MV-4-11 (cell line): ENCODE data around the gene NDUFA3.

Source experiments
- DNase-seq: peaks from one replicate; lab custom pipeline; 2025; lab: John Stamatoyannopoulos, UW

The NDUFA3 gene

DNA sequence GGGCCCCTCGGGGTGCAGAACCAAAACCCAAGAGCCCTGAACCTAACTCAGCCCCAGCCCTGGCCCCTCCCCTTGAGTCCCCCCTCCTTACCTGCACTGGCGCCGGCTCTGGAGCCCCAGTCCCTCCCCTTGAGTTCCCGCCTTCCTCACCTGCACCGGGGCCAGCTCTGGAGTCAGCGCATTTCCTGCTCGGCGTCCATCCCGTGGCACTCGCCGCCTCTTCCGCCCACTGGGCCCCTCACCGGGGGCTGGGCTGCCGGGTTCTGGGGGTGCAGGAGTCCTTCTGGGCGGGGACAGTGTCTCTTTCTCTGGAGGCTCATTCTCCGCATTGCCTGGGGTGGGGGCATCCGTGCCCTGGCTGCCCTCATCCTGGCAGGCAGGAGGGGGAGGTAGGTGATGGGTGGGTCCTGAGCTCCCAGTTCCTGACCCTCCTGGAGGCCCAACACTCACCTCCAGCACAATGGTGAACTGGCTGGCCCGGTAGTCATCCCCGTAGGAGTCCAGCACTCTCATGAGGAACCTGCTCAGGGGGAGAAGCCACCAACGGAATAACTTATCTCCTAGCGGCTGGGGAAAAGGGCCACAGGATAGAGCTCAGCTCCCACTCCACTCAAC lies 5.3 kb downstream of the NDUFA3 start:
- no peak for DNase-seq

DNA sequence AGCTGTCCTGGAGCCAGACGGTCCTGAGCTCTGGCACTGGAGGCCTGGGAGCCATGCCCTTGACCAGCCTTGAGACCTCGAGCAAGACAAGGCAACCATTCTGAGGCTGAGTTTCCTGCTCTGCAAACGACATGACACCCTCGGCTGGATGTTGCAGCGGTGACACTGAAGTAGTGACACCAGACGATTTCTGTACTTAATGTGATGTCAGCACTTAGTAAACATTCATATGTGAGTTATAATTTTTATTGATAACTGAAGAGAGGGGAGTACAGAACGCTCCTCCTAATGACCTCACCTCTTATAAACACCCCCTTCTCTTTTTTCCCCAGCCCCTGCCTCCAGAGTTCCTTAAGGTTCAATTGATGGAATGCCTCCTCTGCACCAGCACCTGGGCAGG lies 5.8 kb downstream of the NDUFA3 start:
- no peak for DNase-seq

DNA sequence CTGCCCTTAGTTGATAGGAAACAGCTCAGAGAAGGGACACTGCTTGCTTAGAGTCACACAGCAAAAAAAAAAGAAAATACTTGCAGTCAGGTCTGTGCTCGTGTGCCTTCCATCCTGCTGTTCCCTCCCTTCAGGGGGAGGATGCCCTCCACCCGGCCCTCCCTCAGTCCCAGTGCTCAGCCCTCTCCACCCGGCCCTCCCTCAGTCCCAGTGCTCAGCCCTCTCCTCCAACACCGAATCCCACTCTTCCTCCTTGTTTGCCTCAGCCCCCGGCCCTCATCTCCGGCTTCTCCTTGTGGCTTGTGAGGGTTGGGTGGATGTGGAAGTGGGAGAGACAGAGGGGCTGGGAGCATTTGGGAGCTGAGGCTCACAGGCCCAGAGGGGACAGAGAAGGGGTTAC lies 7.0 kb downstream of the NDUFA3 start:
- DNase-seq: no peak

DNA sequence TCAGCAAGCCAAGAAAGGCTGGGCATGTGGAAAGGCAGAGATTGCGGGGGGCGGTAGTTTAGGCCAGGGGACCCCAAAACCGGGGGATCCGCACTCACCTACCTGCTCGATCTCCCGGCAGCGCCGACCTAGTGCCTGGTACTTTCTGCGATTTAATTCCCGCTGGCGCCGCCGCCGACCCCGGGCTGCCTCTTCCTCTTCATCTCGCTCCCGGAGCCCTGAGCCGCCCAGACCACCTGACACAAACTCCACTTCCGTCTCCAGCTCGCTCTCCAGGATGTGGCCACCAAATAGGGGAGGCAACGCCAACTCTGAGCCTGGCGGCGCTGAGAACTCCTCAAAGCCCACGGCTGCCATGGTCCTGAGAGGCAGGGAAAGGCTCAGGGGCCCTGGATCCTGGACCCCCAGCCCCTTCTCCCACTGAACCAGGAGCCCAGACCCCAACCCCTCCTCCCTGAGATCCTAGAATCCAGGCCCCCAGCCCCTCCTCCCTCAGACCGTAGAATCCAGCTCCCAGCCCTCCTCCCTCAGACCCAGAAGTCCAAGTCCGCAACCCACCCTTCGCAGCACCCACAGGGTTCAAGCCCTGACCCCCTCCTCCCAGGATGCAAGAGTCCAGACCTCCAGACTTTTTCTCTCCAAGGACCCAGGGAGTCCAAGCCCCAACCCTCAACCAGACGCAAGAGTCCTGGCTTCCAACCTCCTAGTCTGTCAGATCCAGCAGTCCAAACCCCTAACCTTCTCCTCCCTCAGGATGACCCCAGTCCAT lies 11.9 kb downstream of the NDUFA3 start:
- peak; percentile 79 for DNase-seq

DNA sequence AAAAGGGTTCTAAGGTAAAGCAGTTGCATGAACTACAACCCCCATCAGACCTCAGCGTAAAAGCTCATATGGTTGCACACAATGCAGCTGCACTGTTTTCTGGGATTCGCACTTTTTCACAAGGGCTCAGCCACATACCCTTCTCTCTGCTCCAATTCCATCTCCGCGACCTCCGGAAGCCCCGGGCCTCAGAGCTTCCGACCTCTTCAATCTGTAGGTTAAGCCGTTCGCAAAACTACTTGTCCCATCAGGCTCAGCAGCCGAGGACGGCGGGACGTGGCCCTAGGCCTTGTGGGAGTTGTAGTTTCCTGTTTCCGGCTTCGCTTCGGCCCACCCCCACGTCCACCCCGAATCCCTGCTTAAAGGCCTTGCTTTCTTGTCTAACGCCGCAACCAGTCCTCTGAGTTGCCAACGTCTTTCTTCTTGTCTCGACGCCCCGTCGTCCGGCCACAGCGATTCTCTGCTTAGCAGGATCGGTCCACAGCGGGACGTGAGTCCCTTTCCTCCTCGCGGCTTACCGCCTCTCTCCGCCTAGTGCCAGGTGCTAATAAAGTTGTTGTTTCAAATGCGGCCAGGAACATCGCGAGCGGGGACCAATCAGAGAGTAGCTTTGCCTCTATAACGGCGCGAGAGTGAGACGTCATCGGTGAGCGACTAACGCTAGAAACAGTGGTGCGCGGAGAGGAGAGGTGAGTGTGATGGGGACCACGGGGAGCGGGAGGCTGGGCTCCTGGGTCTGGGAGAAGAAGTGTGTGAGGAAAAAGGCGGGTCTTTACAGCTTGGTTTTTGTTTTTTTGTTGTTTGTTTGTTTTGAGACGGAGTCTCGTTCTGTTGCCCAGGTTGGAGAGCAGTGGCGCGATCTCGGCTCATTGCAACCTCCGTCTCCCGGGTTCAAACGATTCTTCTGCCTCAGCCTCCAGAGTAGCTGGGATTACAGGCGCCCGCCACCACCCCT lies 12.7 kb downstream of the NDUFA3 start, which contains the start of the genes PRPF31 and TFPT:
TSS of gene PRPF31 (plus strand) at position 646 of the 955 bp plus-strand sequence. CDS start 2,525 bp downstream, outside the sequence.
TSS of gene TFPT (minus strand) at position 549 of the 955 bp plus-strand sequence. CDS start at position 161, 388 bp downstream.
- peak; percentile 98 for DNase-seq

DNA sequence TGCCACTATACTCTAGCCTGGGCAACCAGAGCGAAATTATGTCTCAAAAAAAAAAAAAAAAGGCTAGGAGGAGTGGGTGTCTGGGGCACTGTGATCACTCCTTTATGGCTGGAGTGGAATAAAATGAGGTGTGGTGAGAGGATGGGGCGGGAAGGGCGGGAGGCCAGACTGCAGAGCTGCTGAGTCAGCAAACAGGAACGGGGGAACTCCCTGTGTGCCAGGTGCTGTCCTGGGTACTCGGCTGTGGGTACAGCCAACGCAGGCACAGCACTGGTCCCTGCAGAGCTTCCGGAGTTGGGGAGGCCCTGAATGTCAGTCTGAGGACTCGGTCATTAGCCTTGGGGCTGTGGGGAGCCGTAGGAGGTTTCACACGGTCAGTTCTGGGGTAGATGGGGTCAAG lies 18.6 kb downstream of the NDUFA3 start:
- no peak for DNase-seq

DNA sequence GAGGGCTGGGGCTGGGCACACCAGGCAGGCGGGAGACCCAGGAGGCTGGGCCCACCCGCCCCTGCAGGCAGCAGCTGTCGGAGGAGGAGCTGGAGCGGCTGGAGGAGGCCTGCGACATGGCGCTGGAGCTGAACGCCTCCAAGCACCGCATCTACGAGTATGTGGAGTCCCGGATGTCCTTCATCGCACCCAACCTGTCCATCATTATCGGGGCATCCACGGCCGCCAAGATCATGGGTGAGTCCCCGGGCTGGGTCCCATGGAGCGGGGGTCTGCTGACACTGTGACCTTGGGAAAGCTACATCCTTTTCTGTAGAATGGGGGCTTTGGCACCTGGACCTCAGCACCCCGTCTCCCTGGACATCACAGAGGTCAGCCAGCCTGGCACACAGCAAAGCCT lies 21.0 kb downstream of the NDUFA3 start:
- no peak for DNase-seq

DNA sequence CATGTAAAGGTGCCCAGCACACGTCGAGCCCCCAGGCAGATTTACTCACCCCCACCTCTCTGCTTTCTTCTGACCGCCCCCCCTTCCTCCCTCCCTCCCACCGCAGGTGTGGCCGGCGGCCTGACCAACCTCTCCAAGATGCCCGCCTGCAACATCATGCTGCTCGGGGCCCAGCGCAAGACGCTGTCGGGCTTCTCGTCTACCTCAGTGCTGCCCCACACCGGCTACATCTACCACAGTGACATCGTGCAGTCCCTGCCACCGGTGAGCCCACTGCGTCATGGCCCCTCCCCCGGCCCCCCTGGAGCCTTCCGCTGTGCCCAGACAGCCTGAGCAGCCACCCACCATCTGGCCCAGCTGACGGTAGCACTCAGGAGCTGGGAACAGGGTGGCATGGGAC lies 21.7 kb downstream of the NDUFA3 start:
- DNase-seq: no peak

DNA sequence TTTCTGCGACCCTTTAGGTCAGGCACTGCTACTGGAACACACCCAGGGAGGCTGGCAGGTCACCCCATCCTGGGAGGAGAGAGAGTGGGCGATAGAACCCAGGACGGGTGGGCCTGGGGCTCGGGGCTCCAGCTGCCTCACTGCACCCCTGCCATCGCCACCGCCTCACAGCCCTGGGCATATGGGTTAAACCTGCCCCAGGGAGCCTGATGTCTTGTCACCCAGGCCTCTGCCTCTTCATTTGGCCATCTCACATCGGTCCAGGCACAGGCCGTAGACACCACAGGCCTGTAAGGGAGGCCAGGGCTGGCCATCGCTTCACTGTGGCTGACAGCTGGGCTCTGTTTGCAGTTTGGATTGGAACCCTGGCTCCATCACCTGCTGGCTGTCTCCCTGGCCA lies 23.1 kb downstream of the NDUFA3 start:
- DNase-seq: no peak

DNA sequence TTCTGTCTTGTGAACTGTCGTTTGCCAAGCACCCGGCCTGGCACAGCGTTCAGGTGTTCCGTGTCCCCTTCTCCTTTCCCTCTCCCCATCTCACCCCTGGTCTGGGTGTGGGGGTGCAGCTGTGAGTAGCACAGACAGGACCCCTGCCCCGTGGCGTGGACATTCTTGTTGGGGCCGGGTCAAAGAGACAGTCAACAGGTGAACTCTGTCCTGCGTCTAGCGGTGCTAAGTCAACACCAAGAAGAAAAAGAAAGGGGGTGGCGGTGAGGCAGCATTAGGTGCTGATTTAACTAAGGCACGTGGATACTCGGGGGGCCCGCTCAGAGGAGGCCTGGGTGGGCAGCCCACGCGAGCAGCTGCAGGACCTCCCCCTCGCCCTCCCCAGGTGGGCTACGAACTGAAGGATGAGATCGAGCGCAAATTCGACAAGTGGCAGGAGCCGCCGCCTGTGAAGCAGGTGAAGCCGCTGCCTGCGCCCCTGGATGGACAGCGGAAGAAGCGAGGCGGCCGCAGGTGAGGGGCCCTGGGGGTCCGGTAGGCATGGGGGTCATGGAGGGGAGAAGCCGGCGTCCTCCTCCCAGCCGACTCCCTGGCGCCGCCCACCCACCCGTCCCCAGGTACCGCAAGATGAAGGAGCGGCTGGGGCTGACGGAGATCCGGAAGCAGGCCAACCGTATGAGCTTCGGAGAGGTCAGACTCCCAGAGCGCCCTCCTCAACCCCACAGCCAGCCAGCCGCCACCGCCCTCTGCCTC lies 25.2 kb downstream of the NDUFA3 start:
- DNase-seq: no peak

DNA sequence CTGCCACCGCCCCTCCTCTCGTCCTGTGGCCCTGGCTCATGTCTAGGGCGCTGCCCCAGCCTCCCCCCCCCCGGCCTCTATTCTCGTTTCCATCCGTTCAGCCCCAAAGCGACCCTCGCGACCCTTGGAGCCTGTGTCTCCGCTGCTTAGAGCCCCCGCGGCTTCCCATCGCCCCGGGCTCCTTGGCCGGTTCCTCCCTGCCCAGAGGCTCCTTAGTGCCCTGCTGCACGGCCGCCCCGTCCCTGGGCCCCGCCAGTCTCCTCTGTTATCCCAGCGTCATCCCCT lies 25.7 kb downstream of the NDUFA3 start:
- DNase-seq: no peak

DNA sequence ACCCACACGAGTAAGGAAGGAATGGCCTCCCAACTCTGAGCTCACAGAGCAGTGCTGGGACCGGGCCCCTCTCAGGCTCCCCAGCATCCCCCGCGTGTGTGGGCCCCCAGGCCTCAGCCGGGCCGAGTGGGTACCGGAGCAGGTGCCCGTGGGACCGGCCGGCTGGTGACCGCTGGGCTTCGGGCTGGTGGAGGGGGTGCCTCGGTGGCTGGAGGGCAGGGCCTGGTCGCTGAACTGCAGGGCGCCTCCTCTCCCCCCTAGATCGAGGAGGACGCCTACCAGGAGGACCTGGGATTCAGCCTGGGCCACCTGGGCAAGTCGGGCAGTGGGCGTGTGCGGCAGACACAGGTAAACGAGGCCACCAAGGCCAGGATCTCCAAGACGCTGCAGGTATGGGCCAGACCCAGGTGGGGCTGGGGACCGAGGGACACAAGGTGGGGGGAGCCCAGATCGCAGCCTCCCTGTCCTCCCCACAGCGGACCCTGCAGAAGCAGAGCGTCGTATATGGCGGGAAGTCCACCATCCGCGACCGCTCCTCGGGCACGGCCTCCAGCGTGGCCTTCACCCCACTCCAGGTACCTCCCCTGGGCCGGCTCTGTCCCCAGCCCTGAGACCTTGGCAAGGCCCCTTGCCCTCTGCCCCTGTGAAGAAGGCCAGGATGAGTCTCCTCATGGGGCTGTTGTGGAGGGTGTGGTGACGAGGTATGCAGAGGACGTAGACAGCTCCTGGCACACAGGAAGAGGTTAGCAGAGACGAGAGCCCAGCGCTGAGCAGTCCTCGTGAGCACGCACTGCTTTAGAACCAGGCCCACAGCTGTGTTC lies 26.4 kb downstream of the NDUFA3 start:
- DNase-seq: no peak

DNA sequence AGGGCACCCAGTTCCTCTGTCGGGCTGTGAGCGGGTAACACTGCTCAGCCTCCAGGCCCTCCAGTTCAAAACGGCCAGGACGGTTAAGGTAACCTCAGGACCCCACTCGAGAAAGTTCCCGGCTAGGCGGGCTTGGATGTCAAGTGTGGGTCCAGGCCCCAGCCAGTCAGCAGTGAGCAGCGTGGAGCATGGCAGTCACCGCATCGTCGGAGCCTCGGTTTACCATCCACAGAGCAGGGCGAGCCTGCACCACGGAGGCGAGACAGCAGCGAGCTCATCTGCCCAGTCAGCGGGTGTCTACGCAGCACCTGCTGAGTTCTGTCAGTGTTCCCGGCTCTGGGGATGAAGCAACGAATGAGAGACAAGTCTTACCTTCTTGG lies 27.0 kb downstream of the NDUFA3 start:
- DNase-seq: no peak

DNA sequence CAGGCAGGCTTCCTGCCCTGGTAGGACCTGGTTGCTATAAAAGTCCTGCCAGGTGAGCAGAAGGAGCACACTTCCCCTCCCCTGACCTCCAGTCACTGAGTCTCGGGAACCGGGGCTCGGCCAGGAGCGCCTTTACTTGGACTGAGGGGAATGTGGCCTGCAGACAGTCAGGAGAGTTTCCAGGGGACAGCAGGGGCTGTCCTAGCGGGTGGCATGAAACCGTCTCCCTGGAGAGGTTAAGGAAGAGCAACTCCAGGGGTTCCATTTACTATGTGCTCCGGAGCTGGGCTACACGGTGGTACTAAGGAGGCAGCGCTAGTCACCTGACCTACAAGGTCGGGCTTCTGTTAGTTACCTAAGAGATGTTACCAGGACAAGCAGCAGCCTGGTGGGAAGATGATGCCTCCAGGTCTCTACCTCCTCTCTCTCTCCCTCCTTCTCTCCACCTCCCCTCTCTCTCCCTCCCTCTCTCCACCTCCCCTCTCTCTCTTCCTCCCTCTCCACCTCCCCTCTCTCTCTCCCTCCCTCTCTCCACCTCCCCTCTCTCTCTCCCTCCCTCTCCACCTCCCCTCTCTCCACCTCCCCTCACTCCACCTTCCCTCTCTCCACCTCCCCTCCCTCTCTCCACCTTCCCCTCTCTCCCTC lies 30.8 kb downstream of the NDUFA3 start:
- peak; percentile 49 for DNase-seq

DNA sequence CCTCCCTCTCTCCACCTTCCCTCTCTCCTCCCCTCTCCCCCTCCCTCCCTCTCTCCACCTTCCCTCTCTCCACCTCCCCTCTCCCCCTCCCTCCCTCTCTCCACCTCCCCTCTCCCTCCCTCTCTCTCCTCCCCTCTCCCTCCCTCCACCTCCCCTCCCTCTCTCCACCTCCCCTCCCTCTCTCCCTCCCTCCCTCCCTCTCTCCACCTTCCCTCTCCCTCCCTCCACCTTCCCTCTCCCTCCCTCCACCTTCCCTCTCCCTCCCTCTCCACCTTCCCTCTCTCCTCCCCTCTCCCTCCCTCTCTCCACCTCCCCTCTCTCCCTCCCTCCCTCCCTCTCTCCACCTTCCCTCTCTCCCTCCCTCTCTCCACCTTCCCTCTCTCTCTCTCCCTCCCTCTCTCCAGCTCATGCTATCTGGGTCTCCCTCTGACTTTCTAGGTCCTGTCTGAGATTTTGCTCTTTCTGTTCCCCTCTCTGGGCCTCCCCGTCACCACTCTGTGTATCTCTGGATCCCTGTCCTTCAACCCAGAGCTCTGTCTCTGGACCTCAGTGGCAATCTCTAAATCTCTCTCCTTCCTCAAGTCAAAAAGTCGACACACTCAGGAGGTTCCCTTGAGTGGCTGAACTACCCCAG lies 31.4 kb downstream of the NDUFA3 start:
- no peak for DNase-seq

DNA sequence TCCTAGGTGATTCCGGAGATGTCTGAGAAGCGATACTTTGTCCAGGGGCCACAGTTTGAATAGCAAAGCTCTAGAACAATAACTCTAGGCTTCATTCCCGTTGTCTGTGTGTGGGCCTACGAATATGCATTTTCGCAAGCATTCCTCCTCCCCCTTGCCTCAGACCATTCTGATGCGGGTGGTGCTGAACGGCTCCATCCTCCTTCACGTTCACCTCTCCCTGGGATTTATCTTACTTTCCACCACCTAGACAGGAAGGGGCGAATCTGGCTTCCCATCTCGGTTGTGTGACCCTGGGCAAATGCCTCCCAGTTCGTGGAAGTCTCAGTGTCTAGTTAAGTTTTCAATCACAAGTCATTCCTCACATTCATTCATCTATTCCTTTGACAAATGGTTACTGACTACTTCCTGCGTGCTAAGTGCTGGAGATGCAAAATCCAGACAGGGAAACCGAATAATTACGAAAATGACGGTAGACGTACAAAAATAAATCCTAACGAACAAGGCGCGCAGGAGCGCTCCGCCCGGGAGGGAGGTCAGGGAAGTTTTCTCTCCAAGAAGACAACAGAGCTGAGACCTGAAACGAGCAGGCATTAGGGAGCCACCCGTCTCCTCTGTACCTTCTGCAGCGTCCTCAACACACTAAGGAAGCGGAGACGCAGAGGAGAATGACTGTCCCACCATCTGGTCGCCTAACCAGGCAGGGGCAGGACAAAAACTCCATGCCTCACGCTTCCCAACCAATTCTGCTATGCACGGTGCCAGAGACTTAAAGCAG lies 33.6 kb downstream of the NDUFA3 start:
- DNase-seq: no peak

DNA sequence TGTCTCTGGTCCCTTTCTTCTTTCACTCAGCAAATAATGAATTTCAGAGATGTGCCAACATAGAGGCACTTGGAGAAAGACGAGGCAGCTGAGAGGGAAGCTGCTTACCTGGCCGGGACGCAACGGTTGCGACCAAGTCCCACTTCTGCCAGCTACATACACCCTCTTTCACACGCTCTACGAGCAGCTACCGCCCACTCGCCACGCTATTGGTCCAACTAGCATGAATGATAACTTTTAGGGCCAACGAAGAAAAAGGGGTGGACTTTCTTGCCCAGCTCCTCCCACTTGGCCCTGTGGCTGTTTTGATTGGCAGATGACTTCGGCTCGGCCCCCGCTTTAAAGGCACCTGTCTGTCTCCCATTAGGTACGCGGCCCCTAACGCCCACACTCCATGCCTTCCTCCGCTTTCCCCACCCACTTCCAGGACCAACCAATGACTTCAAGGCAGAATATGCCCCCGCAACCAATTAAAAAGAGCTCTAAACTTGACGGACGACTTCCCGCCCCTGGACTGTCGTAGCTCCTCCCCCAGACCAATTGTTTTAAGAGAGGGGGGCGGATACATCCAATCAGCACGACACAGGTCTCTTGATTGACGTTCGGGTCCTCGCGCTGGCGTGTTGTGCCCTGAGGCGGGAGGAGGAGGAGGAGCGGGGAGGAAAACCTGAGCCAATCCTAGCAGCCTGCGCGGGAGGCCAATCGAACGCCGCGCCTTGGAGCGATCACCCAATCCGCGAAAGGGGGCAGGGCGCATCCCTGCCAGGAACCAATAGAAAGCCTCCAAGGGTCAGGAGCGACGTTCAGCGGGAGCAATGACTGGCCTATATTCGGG lies 34.4 kb downstream of the NDUFA3 start:
- peak; percentile 100 for DNase-seq

DNA sequence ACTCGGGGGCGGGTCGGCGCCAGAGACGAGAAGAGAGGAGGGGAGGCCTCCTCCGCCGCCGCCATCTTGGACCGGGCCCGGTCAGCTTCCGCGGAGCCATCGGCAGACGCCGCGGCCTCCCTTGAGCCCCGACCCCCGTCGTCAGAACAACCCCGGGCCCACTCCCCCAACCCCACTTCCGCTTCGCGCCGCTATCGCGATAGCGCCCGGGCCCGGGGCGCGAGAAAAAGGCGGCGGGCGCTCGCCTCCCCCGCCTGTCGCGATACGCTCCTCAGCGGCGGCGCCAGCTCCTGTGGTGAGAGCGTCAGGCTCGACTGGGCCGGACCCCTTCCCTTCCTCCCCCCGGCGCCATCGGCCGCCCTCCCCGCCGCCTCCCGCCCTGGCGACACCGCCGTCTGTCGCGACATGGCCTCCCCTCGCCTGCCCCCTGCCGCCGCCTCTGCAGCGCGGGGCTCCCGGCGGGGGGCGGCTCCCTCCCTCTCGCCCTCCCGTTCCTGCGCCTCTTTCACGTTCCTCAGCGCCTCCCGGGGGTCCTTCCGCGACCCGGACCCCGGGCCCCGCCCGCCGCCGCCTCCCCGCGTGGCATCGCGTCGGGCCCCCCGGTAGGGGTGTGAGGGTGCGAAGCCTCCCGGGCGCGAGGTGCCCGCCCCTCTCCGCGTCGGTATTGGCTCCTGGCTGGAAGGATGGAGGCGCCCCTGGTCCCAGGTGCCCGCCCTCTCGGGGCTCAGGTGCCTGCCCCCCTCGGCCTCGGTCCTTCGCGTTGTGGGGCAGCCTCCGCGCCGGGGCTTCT lies 35.2 kb downstream of the NDUFA3 start, which contains the start of gene CNOT3:
TSS of gene CNOT3 (plus strand) at position 64 of the 790 bp plus-strand sequence. CDS start 5,217 bp downstream, outside the sequence.
- DNase-seq: no peak
